Kidney (tissue), 14 donors: ENCODE measurements around the gene SNX32. TPM values are rescaled to one million over a fixed set of nuclear protein-coding genes. Genes with fewer than 3 reads are reported as not detected.
A peak's percentile ranks its signal among the peaks of the same experiment; 100 is the strongest.

ENCODE experiments used
- DNase-seq, 5 donors: peaks; one replicate each; pipeline ENCODE4 v3.0.0-alpha.2; 2013 to 2020
- FAIRE-seq: peaks from 2 replicates; lab custom pipeline; 2012; peaks lifted over from hg19 to GRCh38; lab: Jason Lieb, UNC
- H3K27ac ChIP-seq, 2 donors: one replicate each; pipeline ENCODE4 v1.7.0; 2013; ENCODE audit warnings: low read depth in 2 of 2, low read length in 2 of 2, inconsistent platforms in 1 of 2
- H3K27me3 ChIP-seq: one replicate; pipeline ENCODE4 v1.7.1; 2013; ENCODE audit warnings: low read length, inconsistent platforms; ENCODE audit not compliant: control insufficient read depth, insufficient read depth
- H3K36me3 ChIP-seq, 3 donors: one replicate each; pipeline versions ENCODE4 v1.7.0 to v1.7.1; 2013; ENCODE audit warnings: low read length in 3 of 3, control low read depth in 1 of 3, inconsistent platforms in 1 of 3; ENCODE audit not compliant: insufficient read depth in 3 of 3, control insufficient read depth in 2 of 3
- H3K4me1 ChIP-seq, 3 donors: one replicate each; pipeline versions ENCODE4 v1.7.0 to v1.7.1; 2013; ENCODE audit warnings: low read length in 3 of 3, inconsistent platforms in 1 of 3, low read depth in 1 of 3; ENCODE audit not compliant: control insufficient read depth in 2 of 3, insufficient read depth in 2 of 3
- H3K4me3 ChIP-seq, 3 donors: one replicate each; pipeline versions ENCODE4 v1.7.0 to v1.8.1; 2013; ENCODE audit warnings: low read length in 3 of 3, control low read depth in 1 of 3, inconsistent platforms in 1 of 3
- H3K9ac ChIP-seq, 3 donors: one replicate each; pipeline versions ENCODE4 v1.7.0 to v1.7.1; 2013; ENCODE audit warnings: low read length in 3 of 3, control low read depth in 1 of 3, inconsistent platforms in 1 of 3
- H3K9me3 ChIP-seq, 3 donors: one replicate each; pipeline versions ENCODE4 v1.7.0 to v1.7.1; 2013; ENCODE audit warnings: low read length in 3 of 3, control low read depth in 1 of 3, inconsistent platforms in 1 of 3; ENCODE audit not compliant: control insufficient read depth in 2 of 3, insufficient read depth in 1 of 3
- intact Hi-C: fragments of 100-400 bp; cut with DNase I; formaldehyde crosslinking; loops from one replicate; pipeline ENCODE4 v1.11.1; 2022
- polyA plus RNA-seq: library from polyadenylated mRNA; stranded (reverse); fragments of 350-450 nt; fragmentation: Illumina TruSeq; extraction: RNeasy Lipid Tissue Mini Kit (QIAGEN cat#74804); gene quantifications from one replicate; pipeline ENCODE4 v1.2.3, GENCODE V29; 2014; ENCODE audit warnings: low read depth, low replicate concordance; ENCODE audit not compliant: insufficient read depth
- total RNA-seq: library from RNA; stranded (reverse); fragmentation: NEBNext Ultra II Directional; extraction: Animal tissue kit (Norgen Biotek cat#: 25700); gene quantifications from one replicate; pipeline ENCODE4 v1.2.1, GENCODE V29; 2021
- TF ChIP-seq, protein P1 (sequence below): IDR thresholded peaks from 3 replicates; pipeline ENCODE4 v1.5.1; 2012; ENCODE audit warnings: mild to moderate bottlenecking, moderate library complexity, borderline replicate concordance; ENCODE audit not compliant: insufficient read depth; ENCODE audit errors: extremely low read depth
- donor health status: control.
- donor health status: control.
- donor health status: control.
- donor health status: control.
- donor health status: control.
- donor health status: DM: yes; HTN: yes; CAD: no.
- donor health status: Normal renal cell carcinoma (clear cell type).

SNX32 gene
- total and polyA plus RNA-seq, 2 donors from 2014 or later: 0.43 to 1.0 TPM

DNA sequence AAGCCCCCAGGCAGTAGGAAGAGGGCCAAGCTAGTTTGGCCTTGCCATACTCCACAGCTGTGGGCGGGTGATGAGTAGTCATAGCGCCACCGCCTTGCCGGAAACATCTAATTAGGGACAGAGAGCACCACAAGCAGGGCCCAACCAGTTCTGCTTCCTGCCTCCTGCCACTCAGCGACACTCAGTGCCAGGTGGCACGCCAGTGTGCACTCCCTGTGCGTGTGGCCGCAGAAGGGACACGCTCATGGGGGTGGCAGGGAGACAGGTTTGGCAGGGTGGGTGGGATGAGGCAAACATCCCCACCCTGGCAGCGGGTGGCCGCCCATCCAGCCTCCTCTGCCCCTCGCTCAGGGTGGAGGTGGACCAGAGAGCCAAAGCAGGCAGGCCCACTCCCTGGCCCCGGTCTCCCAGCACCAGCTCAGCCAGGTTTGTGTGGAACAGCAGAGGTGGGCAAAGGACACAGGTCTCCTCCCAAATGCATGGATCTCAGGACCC lies 42.0 kb upstream of the SNX32 start:
- peak overlapping the region in 1 of 3 donors; percentile 8 for H3K9ac ChIP-seq
- TF ChIP-seq, protein P1, sequence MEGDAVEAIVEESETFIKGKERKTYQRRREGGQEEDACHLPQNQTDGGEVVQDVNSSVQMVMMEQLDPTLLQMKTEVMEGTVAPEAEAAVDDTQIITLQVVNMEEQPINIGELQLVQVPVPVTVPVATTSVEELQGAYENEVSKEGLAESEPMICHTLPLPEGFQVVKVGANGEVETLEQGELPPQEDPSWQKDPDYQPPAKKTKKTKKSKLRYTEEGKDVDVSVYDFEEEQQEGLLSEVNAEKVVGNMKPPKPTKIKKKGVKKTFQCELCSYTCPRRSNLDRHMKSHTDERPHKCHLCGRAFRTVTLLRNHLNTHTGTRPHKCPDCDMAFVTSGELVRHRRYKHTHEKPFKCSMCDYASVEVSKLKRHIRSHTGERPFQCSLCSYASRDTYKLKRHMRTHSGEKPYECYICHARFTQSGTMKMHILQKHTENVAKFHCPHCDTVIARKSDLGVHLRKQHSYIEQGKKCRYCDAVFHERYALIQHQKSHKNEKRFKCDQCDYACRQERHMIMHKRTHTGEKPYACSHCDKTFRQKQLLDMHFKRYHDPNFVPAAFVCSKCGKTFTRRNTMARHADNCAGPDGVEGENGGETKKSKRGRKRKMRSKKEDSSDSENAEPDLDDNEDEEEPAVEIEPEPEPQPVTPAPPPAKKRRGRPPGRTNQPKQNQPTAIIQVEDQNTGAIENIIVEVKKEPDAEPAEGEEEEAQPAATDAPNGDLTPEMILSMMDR: no peak
- DNase-seq (peak in 2 of 5 donors; percentile 20 to 83), FAIRE-seq (no peak)
- H3K9me3 ChIP-seq: no peaks in the 10 kb centered on the region
- H3K36me3 ChIP-seq: peaks cover 0 to 24% (median 6%) of the 10 kb centered on the region in 3 donors
- peaks cover 0 to 63% (median 17%) of the 10 kb centered on the region in 3 donors for H3K4me1 ChIP-seq
- H3K4me3 ChIP-seq: no peak overlapping the region
- peak overlapping the region; percentile 8 to 82 for H3K27ac ChIP-seq
- H3K27me3 ChIP-seq: no peaks in the 10 kb centered on the region
- intact Hi-C loops: no loop called here

DNA sequence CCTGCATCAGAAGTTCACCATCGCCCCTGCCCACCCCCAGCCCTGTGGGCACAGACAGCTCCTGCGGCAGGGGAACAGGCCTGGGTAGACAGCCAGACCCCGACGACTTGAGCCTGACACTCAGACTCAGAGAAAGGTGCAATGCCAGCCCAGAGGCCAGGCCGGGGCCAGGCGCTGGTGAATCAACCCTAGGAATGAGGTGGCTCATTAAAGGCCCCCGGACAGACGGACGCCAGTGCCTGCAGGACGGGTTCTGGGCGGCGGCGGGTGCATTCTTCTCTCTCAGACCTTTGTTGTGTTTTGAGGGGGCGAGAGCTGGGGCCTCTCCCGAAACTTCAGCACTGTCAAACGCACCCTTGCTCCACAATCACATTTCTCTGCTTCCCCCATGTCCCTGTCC lies 41.3 kb upstream of the SNX32 start:
- DNase-seq (peak in 1 of 5 donors; percentile 72), FAIRE-seq (no peak)
- Histone ChIP-seq H3K27ac (peak overlapping the region; percentile 49 to 82), H3K9me3 (no peaks in the 10 kb centered on the region), H3K4me3 (peak overlapping the region in 1 of 3 donors; percentile 17), H3K36me3 (peaks cover 0 to 27% (median 6%) of the 10 kb centered on the region in 3 donors), H3K27me3 (no peaks in the 10 kb centered on the region), H3K9ac (peak overlapping the region in 1 of 3 donors; percentile 8), H3K4me1 (peaks cover 0 to 63% (median 17%) of the 10 kb centered on the region in 3 donors)
- intact Hi-C loops: no loop called here
- TF ChIP-seq, protein P1: no peak

DNA sequence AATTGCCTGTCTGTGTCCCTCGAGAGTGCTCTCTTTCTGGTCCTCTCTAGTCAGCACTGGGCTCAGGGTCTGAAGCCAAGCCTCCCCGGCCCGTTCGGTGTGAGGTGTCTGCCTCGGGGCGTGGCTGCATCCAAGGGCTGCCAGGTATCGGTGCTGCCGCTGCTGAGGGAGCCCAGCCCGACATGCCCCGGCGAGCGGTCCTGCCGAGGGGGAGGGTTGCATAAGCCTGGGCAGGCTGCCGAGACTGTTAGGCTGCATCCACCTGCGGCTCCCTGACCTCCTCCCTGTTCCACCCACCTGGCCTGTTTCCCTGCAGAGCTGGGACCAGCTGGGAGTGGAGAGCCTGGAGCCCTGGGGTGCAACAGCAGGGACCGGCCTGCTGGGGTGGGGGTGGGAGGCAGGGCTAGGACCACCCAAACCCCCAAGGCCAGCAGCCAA lies 40.6 kb upstream of the SNX32 start:
- H3K36me3 ChIP-seq: peaks cover 0 to 27% (median 6%) of the 10 kb centered on the region in 3 donors
- peaks cover 0 to 63% (median 17%) of the 10 kb centered on the region in 3 donors for H3K4me1 ChIP-seq
- intact Hi-C loops: no loop called here
- peak overlapping the region in 1 of 3 donors; percentile 17 for H3K4me3 ChIP-seq
- TF ChIP-seq, protein P1: no peak
- peak overlapping the region; percentile 69 to 80 for H3K27ac ChIP-seq
- no peaks in the 10 kb centered on the region for H3K9me3 ChIP-seq
- no peak for FAIRE-seq
- no peaks in the 10 kb centered on the region for H3K27me3 ChIP-seq
- peak in 3 of 5 donors; percentile 34 to 96 (median 49) for DNase-seq
- H3K9ac ChIP-seq: no peak overlapping the region
